Psoas muscle (tissue), 8 donors: ENCODE data around the gene LSM4. TPM values are rescaled to one million over a fixed set of nuclear protein-coding genes. Genes with fewer than 3 reads are reported as not detected.

ENCODE experiments used
- ATAC-seq, 4 donors: fragments of 200-7000 bp; cut with Tn5 transposase; one replicate each; pipeline ENCODE4 v1.9.1; 2020; ENCODE audit warnings: moderate library complexity in 3 of 4, mild to moderate bottlenecking in 2 of 4
- DNase-seq, 2 donors: peaks; one replicate each; pipeline ENCODE4 v3.0.0-alpha.2; 2020
- H3K27ac ChIP-seq: fragments of 200-600 bp; one replicate; pipeline ENCODE4 v1.8.0; 2022
- H3K27me3 ChIP-seq, 3 donors: fragments of 200-600 bp in 1 of 3; one replicate each; pipeline versions ENCODE4 v1.6.1 to v1.8.0; 2013 to 2022; ENCODE audit warnings: low read length in 2 of 3, mild to moderate bottlenecking in 2 of 3, moderate library complexity in 1 of 3; ENCODE audit not compliant: insufficient read depth in 3 of 3
- H3K36me3 ChIP-seq, 2 donors: fragments of 200-600 bp in 1 of 2; one replicate each; pipeline versions ENCODE4 v1.6.1 to v1.8.0; 2013 to 2022; ENCODE audit warnings: low read depth in 1 of 2, mild to moderate bottlenecking in 1 of 2, moderate library complexity in 1 of 2; ENCODE audit not compliant: insufficient read depth in 1 of 2
- H3K4me1 ChIP-seq: fragments of 200-600 bp; one replicate; pipeline ENCODE4 v1.8.0; 2022
- H3K4me3 ChIP-seq: fragments of 200-600 bp; one replicate; pipeline ENCODE4 v1.8.0; 2022; ENCODE audit warnings: mild to moderate bottlenecking
- H3K9me3 ChIP-seq: fragments of 200-600 bp; one replicate; pipeline ENCODE4 v1.8.0; 2022
- WGBS, 3 donors: extraction: QIAGEN DNeasy Blood & Tissue Kit; methylation state at CpG; one replicate each; pipeline versions ENCODE4 v1.1.6 to v1.1.7; 2013; 5-methylcytosine and 5-hydroxymethylcytosine counted together
- intact Hi-C, 2 donors: fragments of 100-400 bp; cut with DNase I; formaldehyde crosslinking; loops; one replicate each; pipeline versions ENCODE4 v1.11.0 to v1.14.2; 2022
- polyA plus RNA-seq, 3 donors: library from polyadenylated mRNA; stranded (reverse); fragments of 200-250 nt; gene quantifications; one replicate each; pipeline ENCODE4 v1.2.3, GENCODE V29; 2013
- total RNA-seq, 4 donors: library from RNA; stranded (reverse); fragmentation: NEBNext Ultra II Directional in 2 of 4; extraction: Animal tissue kit (Norgen Biotek cat#: 25700) in 2 of 4; gene quantifications; one replicate each; pipeline versions ENCODE4 v1.2.1 to v1.2.4, GENCODE V29; 2021 to 2023
- TF ChIP-seq, protein P1 (sequence below): fragments of 200-600 bp; IDR thresholded peaks from one replicate; pipeline ENCODE4 v1.8.0; 2022; ENCODE audit warnings: antibody characterized with exemption
- donor health status: healthy with polysubstance abuse.
- donor health status: DM: no; HTN: no; CAD: no; lungs with moderate emphysema.
- donor health status: Bipolar disorder and iron deficiency.
- donor health status: healthy.
- donor health status: DM: yes; HTN: yes; CAD: no.
- donor health status: DM: no; HTN: no; CAD: no.
- donor health status: DM: no; HTN: no; CAD: no.
- donor health status: DM: yes; HTN: yes; CAD: no.

The LSM4 gene
- total and polyA plus RNA-seq, 7 donors, result 87.9 to 215 (median 132) TPM

DNA sequence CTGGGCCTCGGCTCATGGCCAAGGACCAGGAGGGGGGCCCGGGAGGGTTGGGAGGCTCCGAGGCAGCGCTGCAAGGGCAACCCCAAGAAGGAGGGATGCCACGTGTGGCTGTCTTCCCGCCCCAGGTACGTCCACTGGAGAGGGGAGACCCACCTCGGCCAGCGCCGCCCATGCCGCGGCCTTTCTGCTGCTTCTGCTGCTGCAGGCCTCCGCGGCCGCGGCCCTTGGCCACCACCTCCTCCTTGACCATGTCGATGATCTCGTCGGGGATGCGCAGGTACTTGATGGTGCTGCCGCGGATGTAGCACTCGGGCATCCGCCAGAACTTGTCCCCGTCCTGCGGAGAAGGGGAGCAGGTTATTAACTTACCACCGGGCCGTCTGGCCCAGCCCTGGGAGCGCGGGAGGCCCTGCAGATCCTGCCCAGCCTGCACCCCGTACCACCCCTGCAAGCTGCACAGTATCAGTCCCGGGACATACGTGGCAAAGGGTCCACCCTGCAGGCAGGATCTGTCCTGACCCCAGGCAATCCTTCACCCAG, 13.3 kb downstream of the LSM4 start:
- intact Hi-C loops, result no loop called here
- DNase-seq (no peak), ATAC-seq (no peak)
- TF ChIP-seq, protein P1, sequence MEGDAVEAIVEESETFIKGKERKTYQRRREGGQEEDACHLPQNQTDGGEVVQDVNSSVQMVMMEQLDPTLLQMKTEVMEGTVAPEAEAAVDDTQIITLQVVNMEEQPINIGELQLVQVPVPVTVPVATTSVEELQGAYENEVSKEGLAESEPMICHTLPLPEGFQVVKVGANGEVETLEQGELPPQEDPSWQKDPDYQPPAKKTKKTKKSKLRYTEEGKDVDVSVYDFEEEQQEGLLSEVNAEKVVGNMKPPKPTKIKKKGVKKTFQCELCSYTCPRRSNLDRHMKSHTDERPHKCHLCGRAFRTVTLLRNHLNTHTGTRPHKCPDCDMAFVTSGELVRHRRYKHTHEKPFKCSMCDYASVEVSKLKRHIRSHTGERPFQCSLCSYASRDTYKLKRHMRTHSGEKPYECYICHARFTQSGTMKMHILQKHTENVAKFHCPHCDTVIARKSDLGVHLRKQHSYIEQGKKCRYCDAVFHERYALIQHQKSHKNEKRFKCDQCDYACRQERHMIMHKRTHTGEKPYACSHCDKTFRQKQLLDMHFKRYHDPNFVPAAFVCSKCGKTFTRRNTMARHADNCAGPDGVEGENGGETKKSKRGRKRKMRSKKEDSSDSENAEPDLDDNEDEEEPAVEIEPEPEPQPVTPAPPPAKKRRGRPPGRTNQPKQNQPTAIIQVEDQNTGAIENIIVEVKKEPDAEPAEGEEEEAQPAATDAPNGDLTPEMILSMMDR, result no peak
- Histone ChIP-seq H3K27ac (no peak overlapping the region), H3K9me3 (no peaks in the 10 kb centered on the region), H3K4me1 (peaks cover 36% of the 10 kb centered on the region), H3K27me3 (no peaks in the 10 kb centered on the region), H3K36me3 (peaks cover 0 to 61% of the 10 kb centered on the region in 2 donors), H3K4me3 (no peak overlapping the region)
- WGBS, 3 donors, result 90 to 93% (median 91%) methylated on average over 32 to 33 of the region's 33 CpGs

DNA sequence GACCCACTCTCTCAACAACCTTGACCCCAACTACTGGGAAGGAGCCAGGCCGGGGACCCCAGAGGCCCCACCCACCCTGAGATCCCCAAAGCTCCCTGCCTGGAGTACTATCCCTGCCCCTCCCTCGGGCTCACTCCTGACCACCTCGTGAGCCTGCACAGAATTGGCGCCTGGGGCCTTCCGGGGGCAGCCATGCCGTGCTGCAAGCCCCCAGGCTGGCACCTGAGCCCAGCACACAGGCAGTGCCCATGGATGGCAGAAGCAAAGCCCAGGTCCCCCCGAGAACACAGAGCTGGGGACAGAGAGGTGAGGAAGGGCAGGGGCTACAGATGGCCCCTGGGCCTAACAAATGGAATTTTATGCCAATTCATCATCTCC, 13.9 kb downstream of the LSM4 start:
- intact Hi-C loops, result no loop called here

GRCh38 chr19:18308051-18308947, 14.6 kb downstream of the LSM4 start:
- intact Hi-C loops, result no loop called here
- H3K4me1 ChIP-seq, result peaks cover 47% of the 10 kb centered on the region
- peaks cover 0 to 49% of the 10 kb centered on the region in 2 donors for H3K36me3 ChIP-seq
- ATAC-seq (peak in 1 of 4 donors; percentile 27), DNase-seq (no peak)
- TF ChIP-seq, protein P1, result no peak
- H3K9me3 ChIP-seq, result no peaks in the 10 kb centered on the region
- no peaks in the 10 kb centered on the region for H3K27me3 ChIP-seq
- H3K27ac ChIP-seq, result peak overlapping the region; percentile 95
- no peak overlapping the region for H3K4me3 ChIP-seq
- WGBS, 3 donors, result 33 to 52% (median 36%) methylated on average over 19 to 20 of the region's 20 CpGs

More for the DNA sequence above, 13.9 kb downstream of the LSM4 start:
- peak overlapping the region; percentile 95 for H3K27ac ChIP-seq
- peaks cover 0 to 54% of the 10 kb centered on the region in 2 donors for H3K36me3 ChIP-seq
- H3K9me3 ChIP-seq, result no peaks in the 10 kb centered on the region
- no peaks in the 10 kb centered on the region for H3K27me3 ChIP-seq
- H3K4me3 ChIP-seq, result no peak overlapping the region
- WGBS, 3 donors, result 82 to 92% (median 83%) methylated on average over 7 of the region's 7 CpGs
- H3K4me1 ChIP-seq, result peaks cover 41% of the 10 kb centered on the region
- no peak for ATAC-seq
- TF ChIP-seq, protein P1, result no peak
- DNase-seq, result no peak

GRCh38 chr19:18307271-18307681, 15.6 kb downstream of the LSM4 start:
- intact Hi-C loops, result loop anchor here in 1 of 2 donors (2.0 kb wide), 1 partner anchor 14 kb away; no protein-coding TSS in a partner anchor
- TF ChIP-seq, protein P1, result no peak

More at GRCh38 chr19:18307271-18307681, 15.6 kb downstream of the LSM4 start:
- Histone ChIP-seq H3K27ac (peak overlapping the region; percentile 95), H3K9me3 (no peaks in the 10 kb centered on the region), H3K27me3 (no peaks in the 10 kb centered on the region), H3K4me1 (peaks cover 56% of the 10 kb centered on the region), H3K4me3 (no peak overlapping the region), H3K36me3 (peaks cover 0 to 39% of the 10 kb centered on the region in 2 donors)
- WGBS, 3 donors, result 90 to 91% (median 90%) methylated on average over 19 of the region's 19 CpGs
- DNase-seq (no peak), ATAC-seq (no peak)
